Amygdala (tissue), 56 donors: ENCODE results near the gene IL36G.

Source experiments
- DNase-seq, 56 donors: peaks; one replicate each; lab custom pipeline; 2025; lab: John Stamatoyannopoulos, UW

The IL36G gene

DNA sequence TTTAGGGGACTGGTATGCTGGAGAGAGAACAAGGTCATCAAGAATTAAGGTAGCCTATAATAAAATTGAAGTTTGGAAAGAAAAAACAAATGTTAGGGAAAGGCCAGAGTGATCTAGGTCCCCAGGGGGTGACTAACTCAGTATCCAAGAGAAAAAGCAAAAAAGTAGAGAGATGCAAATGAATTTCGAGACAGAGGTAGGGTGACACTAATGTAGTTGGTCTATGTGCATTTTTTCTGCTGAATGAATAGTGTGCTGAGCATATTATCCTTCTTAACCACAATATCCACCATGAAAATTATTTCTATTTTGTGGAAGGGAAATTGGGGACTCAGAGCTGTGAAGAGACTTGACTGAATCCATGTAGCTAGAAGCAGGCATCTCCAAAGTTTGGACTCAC is 37.2 kb downstream of the IL36G start:
- DNase-seq: no peak

- DNase-seq: no peak
Observed at GRCh38 chr2:113015655-113016054, 37.8 kb downstream of the IL36G start.

GRCh38 chr2:113018509-113018908 is 40.7 kb downstream of the IL36G start:
- DNase-seq: no peak

DNA sequence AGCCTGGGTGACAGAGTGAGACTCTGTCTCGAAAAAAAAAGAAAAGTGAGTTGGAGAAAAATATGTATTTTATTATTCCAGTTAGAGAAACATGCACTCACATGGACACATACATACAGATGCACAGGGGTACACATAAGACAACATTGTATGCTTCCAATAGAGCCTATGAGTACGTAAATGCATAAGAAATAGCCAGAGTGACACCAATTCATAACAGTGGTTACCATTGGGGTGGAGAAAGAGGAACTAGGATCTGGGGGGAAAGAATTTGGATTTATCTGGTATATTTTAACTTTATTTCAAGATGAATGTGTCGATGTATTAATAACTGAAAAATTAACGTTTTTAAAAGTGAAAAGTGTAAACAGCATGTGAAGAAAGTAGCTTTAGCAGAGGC is 43.5 kb downstream of the IL36G start:
- no peak for DNase-seq

DNA sequence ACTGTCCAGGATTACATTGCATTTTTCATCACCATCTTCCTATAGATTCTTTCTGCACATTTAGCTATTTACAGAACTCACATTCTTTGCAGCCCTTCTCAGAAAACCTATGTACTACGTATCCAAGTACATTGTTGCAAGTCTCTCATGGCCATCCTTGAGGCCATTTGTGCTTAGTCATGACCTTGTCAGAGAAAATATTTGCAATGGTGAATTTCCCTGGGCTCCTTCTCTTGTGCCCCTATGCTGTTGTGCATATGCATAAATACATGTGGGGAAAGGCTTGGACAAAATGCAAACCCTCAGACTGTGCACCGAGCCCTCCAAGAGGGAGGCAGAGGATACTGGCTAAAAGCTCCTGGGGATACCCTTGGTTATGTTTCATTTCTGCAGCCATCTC is 47.0 kb downstream of the IL36G start:
- no peak for DNase-seq

GRCh38 chr2:113025737-113026136 is 47.9 kb downstream of the IL36G start:
- DNase-seq: no peak

DNA sequence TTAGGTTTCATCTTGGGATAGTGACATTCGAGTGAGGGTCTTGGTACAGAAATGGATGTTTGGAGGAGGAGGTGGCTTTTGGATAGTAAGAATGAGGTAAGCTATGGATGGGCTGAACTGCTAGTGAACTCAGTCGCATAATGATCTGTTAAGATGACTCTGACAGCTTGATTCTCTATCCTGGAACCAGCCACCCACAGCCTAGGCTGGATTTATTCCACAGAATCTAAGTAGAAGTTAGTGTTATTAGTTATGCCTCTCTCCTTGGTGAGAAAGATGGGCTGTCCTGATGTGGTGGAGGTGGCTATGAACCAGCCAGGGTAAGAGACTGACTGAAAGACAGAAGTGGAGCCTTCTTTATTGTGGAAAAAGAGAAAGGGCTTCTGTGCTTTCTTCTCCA is 49.9 kb downstream of the IL36G start:
- DNase-seq: no peak

GRCh38 chr2:113028112-113028511 is 50.3 kb downstream of the IL36G start:
- no peak for DNase-seq

- no peak for DNase-seq
Observed at GRCh38 chr2:113032737-113033136, 54.9 kb downstream of the IL36G start.

GRCh38 chr2:113034016-113034415 is 56.2 kb downstream of the IL36G start:
- DNase-seq: no peak
